Endothelial cell of umbilical vein (primary cell): Measurements from ENCODE around the gene MYD88. TPM values are rescaled to one million over a fixed set of nuclear protein-coding genes. Genes with fewer than 3 reads are reported as not detected.

ENCODE experiments used
- BruUV-seq: library from RNA; stranded (reverse); fragments of 400-500 nt; replicated peaks from 2 replicates; lab custom pipeline; 2021; lab: Mats Ljungman, UMichigan
- CTCF ChIA-PET: fragments of 300-600, 350-600 bp; sonication (Branson Sonifier 250); formaldehyde crosslinking; loops from one replicate; lab custom pipeline; 2021; ENCODE audit warnings: antibody characterized with exemption, inconsistent platforms; lab: Charles Lee
- POLR2A ChIA-PET: fragments of 300-600, 350-600 bp; sonication (Branson Sonifier 250); formaldehyde crosslinking; loops from one replicate; lab custom pipeline; 2021; ENCODE audit warnings: antibody characterized with exemption, inconsistent platforms; lab: Charles Lee
- DNase-seq: peaks from one replicate; pipeline ENCODE4 v3.0.0-alpha.2; 2011; ENCODE audit warnings: low read depth, low spot score
- FAIRE-seq: peaks from 2 replicates; lab custom pipeline; 2011; peaks lifted over from hg19 to GRCh38; lab: Jason Lieb, UNC
- H2AFZ ChIP-seq: 2 replicates; pipeline ENCODE4 v1.6.0; 2012; ENCODE audit warnings: low read depth, low read length, control low read depth, inconsistent platforms
- H3K27ac ChIP-seq: 2 replicates; pipeline ENCODE4 v1.5.1; 2011; ENCODE audit warnings: low read depth, mild to moderate bottlenecking, control low read depth, low read length, moderate library complexity; ENCODE audit not compliant: insufficient read depth
- H3K27me3 ChIP-seq, 2 experiments: 2 replicates each; pipeline versions ENCODE4 v1.6.0 to v1.6.1; 2011; ENCODE audit warnings: low read length in 2 of 2, mixed read lengths in 1 of 2; ENCODE audit not compliant: control insufficient read depth in 2 of 2, insufficient read depth in 2 of 2
- H3K36me3 ChIP-seq, 2 experiments: 2 replicates in 1 of 2; 3 replicates in 1 of 2; pipeline ENCODE4 v1.5.1; 2011; ENCODE audit warnings: low read length in 2 of 2, mild to moderate bottlenecking in 1 of 2, moderate library complexity in 1 of 2; ENCODE audit not compliant: control insufficient read depth in 2 of 2, insufficient read depth in 2 of 2; ENCODE audit errors: extremely low read depth in 1 of 2
- H3K4me1 ChIP-seq: 3 replicates; pipeline ENCODE4 v1.5.1; 2011; ENCODE audit warnings: mild to moderate bottlenecking, low read length; ENCODE audit not compliant: control insufficient read depth, insufficient read depth; ENCODE audit errors: extremely low read depth
- H3K4me2 ChIP-seq: 2 replicates; pipeline ENCODE4 v1.6.1; 2011; ENCODE audit warnings: low read length, control low read depth, mixed read lengths; ENCODE audit not compliant: insufficient read depth
- H3K4me3 ChIP-seq, 3 experiments: fragments of 200-600 bp in 1 of 3; sonication (generic), shearing (Covaris generic) in 1 of 3; replicated peaks in 1 of 3; 2 replicates each; pipeline ENCODE4 v1.5.1; 2011 to 2016; ENCODE audit warnings: control low read depth in 3 of 3, low read length in 3 of 3, mild to moderate bottlenecking in 2 of 3, inconsistent platforms in 1 of 3, low read depth in 1 of 3, moderate library complexity in 1 of 3; ENCODE audit not compliant: insufficient read depth in 1 of 3
- H3K79me2 ChIP-seq: 2 replicates; pipeline ENCODE4 v1.6.0; 2012; ENCODE audit warnings: low read length, inconsistent platforms; ENCODE audit not compliant: control insufficient read depth, insufficient read depth
- H3K9ac ChIP-seq: replicated peaks from 2 replicates; pipeline ENCODE3; 2011; ENCODE audit warnings: low read length, control low read depth; ENCODE audit not compliant: insufficient read depth; ENCODE audit errors: extremely low read depth
- H3K9me1 ChIP-seq: replicated peaks from 3 replicates; pipeline ENCODE4 v1.6.0; 2011; ENCODE audit warnings: mild to moderate bottlenecking, low read length; ENCODE audit not compliant: control insufficient read depth, insufficient read depth; ENCODE audit errors: extremely low read depth
- H3K9me3 ChIP-seq: replicated peaks from 2 replicates; pipeline ENCODE4 v1.5.1; 2012; ENCODE audit warnings: low read length, inconsistent platforms; ENCODE audit not compliant: control insufficient read depth, insufficient read depth
- H4K20me1 ChIP-seq: replicated peaks from 2 replicates; pipeline ENCODE3; 2011; ENCODE audit warnings: mild to moderate bottlenecking, low read length; ENCODE audit not compliant: control insufficient read depth, insufficient read depth; ENCODE audit errors: extremely low read depth
- EZH2 ChIP-seq: IDR thresholded peaks from 2 replicates; pipeline ENCODE4 v1.6.1; 2012; ENCODE audit warnings: borderline replicate concordance, low read depth, mild to moderate bottlenecking, moderate library complexity, low read length, inconsistent platforms; ENCODE audit not compliant: severe bottlenecking
- FOS ChIP-seq: IDR thresholded peaks from 2 replicates; pipeline ENCODE4 v1.6.1; 2011; ENCODE audit warnings: mild to moderate bottlenecking, low read length, moderate library complexity, borderline replicate concordance; ENCODE audit not compliant: insufficient read depth
- GATA2 ChIP-seq: IDR thresholded peaks from 2 replicates; pipeline ENCODE4 v1.7.0; 2011; ENCODE audit warnings: low read depth, mild to moderate bottlenecking, moderate library complexity, mixed read lengths, low read length; ENCODE audit not compliant: insufficient read length, insufficient read depth
- JUN ChIP-seq: IDR thresholded peaks from 2 replicates; pipeline ENCODE4 v1.6.1; 2011; ENCODE audit warnings: borderline replicate concordance, low read depth; ENCODE audit not compliant: insufficient read length, insufficient read depth
- MAX ChIP-seq: IDR thresholded peaks from 2 replicates; pipeline ENCODE4 v1.6.1; 2011; ENCODE audit not compliant: insufficient read depth, insufficient read length
- MYC ChIP-seq: IDR thresholded peaks from one replicate; pipeline ENCODE4 v1.6.1; 2011; ENCODE audit warnings: mild to moderate bottlenecking, low read depth, low read length
- POLR2A ChIP-seq: IDR thresholded peaks from 2 replicates; pipeline ENCODE4 v1.6.1; 2012; ENCODE audit warnings: low read depth, mild to moderate bottlenecking, control low read depth, low read length
- POLR2AphosphoS5 ChIP-seq: IDR thresholded peaks from 2 replicates; pipeline ENCODE4 v1.6.1; 2012; ENCODE audit warnings: low read depth, mild to moderate bottlenecking, control low read depth, low read length, moderate library complexity; ENCODE audit not compliant: insufficient read depth
- dilution Hi-C: fragments of 300-500 bp; cut with MboI; formaldehyde crosslinking; loops from one replicate; pipeline ENCODE4 v1.15.0; 2019; ENCODE audit warnings: low sequenced_read_pairs; ENCODE audit not compliant: extremely low pct_ligation_motif_present
- intact Hi-C: fragments of 100-400 bp; cut with micrococcal nuclease; formaldehyde crosslinking; loops from one replicate; pipeline ENCODE4 v1.10.0; 2022
- polyA plus RNA-seq, 4 experiments: library from polyadenylated mRNA; depleted of rRNA in 3 of 4; stranded (reverse) in 3 of 4; unstranded in 1 of 4; fragments of >200 nt; gene quantifications; 2 replicates each; pipeline versions ENCODE4 v1.2.1 to v1.2.3, GENCODE V29; 2011 to 2012; ENCODE audit warnings: missing spikeins in 1 of 4
- total RNA-seq: library from RNA; stranded (reverse); gene quantifications from 2 replicates; pipeline ENCODE4 v1.2.3, GENCODE V29; 2021
- TF ChIP-seq, protein P1 (sequence below), 2 donors: IDR thresholded peaks; 1 replicate in 1 of 2; 2 replicates in 1 of 2; pipeline ENCODE4 v1.5.1; 2011; ENCODE audit warnings: low read length in 2 of 2, mild to moderate bottlenecking in 2 of 2, moderate library complexity in 2 of 2, control low read depth in 1 of 2, inconsistent platforms in 1 of 2, low read depth in 1 of 2; ENCODE audit not compliant: insufficient read depth in 1 of 2; ENCODE audit errors: extremely low read depth in 1 of 2

MYD88 gene
- total and polyA plus RNA-seq, 2 donors (not counting 3 experiments of a cell fraction or from before 2014, with no cell fraction given) = 35.1 to 55.0 TPM

GRCh38 chr3:38155825-38156224 lies 17.4 kb downstream of the MYD88 start:
- ChIA-PET POLR2A (no interaction called here), CTCF (interaction anchor here (4.2 kb wide), 1 partner anchor 9 kb away, joined by 20 read pairs; the partner anchor contains the start of gene OXSR1)
- no peak overlapping the region for H3K27ac ChIP-seq
- no peaks in the 10 kb centered on the region for H3K27me3 ChIP-seq
- H2AFZ ChIP-seq = no peak overlapping the region
- no peak for TF ChIP-seq JUN
- no peak for TF ChIP-seq POLR2AphosphoS5
- no peak for TF ChIP-seq MAX
- TF ChIP-seq EZH2 = no peak
- TF ChIP-seq, protein P1, sequence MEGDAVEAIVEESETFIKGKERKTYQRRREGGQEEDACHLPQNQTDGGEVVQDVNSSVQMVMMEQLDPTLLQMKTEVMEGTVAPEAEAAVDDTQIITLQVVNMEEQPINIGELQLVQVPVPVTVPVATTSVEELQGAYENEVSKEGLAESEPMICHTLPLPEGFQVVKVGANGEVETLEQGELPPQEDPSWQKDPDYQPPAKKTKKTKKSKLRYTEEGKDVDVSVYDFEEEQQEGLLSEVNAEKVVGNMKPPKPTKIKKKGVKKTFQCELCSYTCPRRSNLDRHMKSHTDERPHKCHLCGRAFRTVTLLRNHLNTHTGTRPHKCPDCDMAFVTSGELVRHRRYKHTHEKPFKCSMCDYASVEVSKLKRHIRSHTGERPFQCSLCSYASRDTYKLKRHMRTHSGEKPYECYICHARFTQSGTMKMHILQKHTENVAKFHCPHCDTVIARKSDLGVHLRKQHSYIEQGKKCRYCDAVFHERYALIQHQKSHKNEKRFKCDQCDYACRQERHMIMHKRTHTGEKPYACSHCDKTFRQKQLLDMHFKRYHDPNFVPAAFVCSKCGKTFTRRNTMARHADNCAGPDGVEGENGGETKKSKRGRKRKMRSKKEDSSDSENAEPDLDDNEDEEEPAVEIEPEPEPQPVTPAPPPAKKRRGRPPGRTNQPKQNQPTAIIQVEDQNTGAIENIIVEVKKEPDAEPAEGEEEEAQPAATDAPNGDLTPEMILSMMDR (IDR thresholded peaks at IDR 0.05; ENCODE audit: extremely low read depth in 1 of 2, insufficient read depth in 1 of 2, low read depth in 1 of 2, low read length in 2 of 2) = no peak
- TF ChIP-seq FOS = no peak
- no peak for TF ChIP-seq MYC
- TF ChIP-seq POLR2A = no peak
- TF ChIP-seq GATA2 = no peak
- H3K9me3 ChIP-seq = no peaks in the 10 kb centered on the region
- H3K9ac ChIP-seq = no peak overlapping the region
- H3K79me2 ChIP-seq = no peaks in the 10 kb centered on the region
- FAIRE-seq = no peak
- intact Hi-C loops = no loop called here
- H3K9me1 ChIP-seq = no peaks in the 10 kb centered on the region
- no peak overlapping the region for H3K4me3 ChIP-seq
- H4K20me1 ChIP-seq = no peaks in the 10 kb centered on the region
- dilution Hi-C loops = no loop called here
- DNase-seq = no peak
- H3K4me1 ChIP-seq = no peaks in the 10 kb centered on the region
- no peaks in the 10 kb centered on the region for H3K36me3 ChIP-seq
- H3K4me2 ChIP-seq = no peak overlapping the region
- no TSS peak for BruUV-seq
